H1 (cell line): Measurements from ENCODE around the gene IFNG. TPM values are rescaled to one million over a fixed set of nuclear protein-coding genes. Genes with fewer than 3 reads are reported as not detected.

Experiments used
- CTCF ChIA-PET: fragments of 300-600 bp; sonication (Branson Sonifier 250); formaldehyde crosslinking; loops from one replicate; lab custom pipeline; 2021; ENCODE audit not compliant: partially characterized antibody; lab: Charles Lee
- POLR2A ChIA-PET: fragments of 300-600 bp; sonication (Branson Sonifier 250); formaldehyde crosslinking; loops from one replicate; lab custom pipeline; 2021; ENCODE audit warnings: inconsistent platforms; ENCODE audit not compliant: partially characterized antibody; lab: Charles Lee
- DNase-seq, 2 experiments: peaks; one replicate each; pipeline versions ENCODE4 v3.0.0 to v3.0.0-alpha.2; 2010 to 2022; ENCODE audit warnings: low spot score in 2 of 2, low read depth in 1 of 2, mixed read lengths in 1 of 2
- FAIRE-seq: peaks from 2 replicates; lab custom pipeline; 2011; peaks lifted over from hg19 to GRCh38; lab: Jason Lieb, UNC
- H2AFZ ChIP-seq: 2 replicates; pipeline ENCODE4 v1.8.1; 2012; ENCODE audit warnings: low read length, inconsistent platforms
- H2AK5ac ChIP-seq: 2 replicates; pipeline ENCODE4 v1.6.1; 2013; ENCODE audit warnings: low read depth, low read length
- H2BK120ac ChIP-seq: replicated peaks from 2 replicates; pipeline ENCODE3; 2013; ENCODE audit warnings: low read depth, low read length, inconsistent platforms
- H2BK12ac ChIP-seq: 2 replicates; pipeline ENCODE4 v1.6.1; 2013; ENCODE audit warnings: low read depth, low read length
- H2BK15ac ChIP-seq: 2 replicates; pipeline ENCODE4 v1.6.1; 2013; ENCODE audit warnings: low read length
- H2BK20ac ChIP-seq: 2 replicates; pipeline ENCODE4 v1.6.1; 2013; ENCODE audit warnings: low read length
- H2BK5ac ChIP-seq: 2 replicates; pipeline ENCODE4 v1.6.1; 2013; ENCODE audit warnings: low read depth, low read length
- H3K14ac ChIP-seq: 2 replicates; pipeline ENCODE4 v1.6.1; 2013; ENCODE audit warnings: inconsistent platforms; ENCODE audit not compliant: insufficient read length
- H3K18ac ChIP-seq: 2 replicates; pipeline ENCODE4 v1.6.1; 2013; ENCODE audit warnings: low read length; ENCODE audit errors: extremely low read depth
- H3K23ac ChIP-seq: 2 replicates; pipeline ENCODE4 v1.6.1; 2013; ENCODE audit warnings: inconsistent platforms; ENCODE audit not compliant: insufficient read length
- H3K23me2 ChIP-seq: 2 replicates; pipeline ENCODE4 v1.6.1; 2013; ENCODE audit warnings: low read depth, low read length
- H3K27ac ChIP-seq: 2 replicates; pipeline ENCODE4 v1.6.1; 2011; ENCODE audit warnings: low read depth, low read length, inconsistent platforms
- H3K27me3 ChIP-seq, 4 experiments: replicated peaks in 1 of 4; 1 replicate in 1 of 4; 2 replicates in 3 of 4; pipeline versions ENCODE4 v1.6.1 to v1.8.1; 2011 to 2013; ENCODE audit warnings: low read length in 3 of 4, mild to moderate bottlenecking in 3 of 4, inconsistent platforms in 2 of 4, mixed read lengths in 2 of 4, moderate library complexity in 1 of 4; ENCODE audit not compliant: control insufficient read depth in 3 of 4, insufficient read depth in 3 of 4; ENCODE audit errors: extremely low read depth in 1 of 4
- H3K36me3 ChIP-seq, 4 experiments: 2 replicates each; pipeline versions ENCODE4 v1.6.1 to v1.8.1; 2011 to 2013; ENCODE audit warnings: mild to moderate bottlenecking in 4 of 4, low read length in 3 of 4, moderate library complexity in 2 of 4, control low read depth in 1 of 4, inconsistent platforms in 1 of 4; ENCODE audit not compliant: insufficient read depth in 4 of 4, control insufficient read depth in 2 of 4
- H3K4ac ChIP-seq: replicated peaks from 2 replicates; pipeline ENCODE3; 2013; ENCODE audit warnings: low read length, low read depth, mixed read lengths, inconsistent platforms; ENCODE audit not compliant: insufficient read length
- H3K4me1 ChIP-seq, 4 experiments: replicated peaks in 1 of 4; 1 replicate in 1 of 4; 2 replicates in 3 of 4; pipeline versions ENCODE4 v1.6.1 to v1.8.1; 2011 to 2013; ENCODE audit warnings: low read length in 3 of 4, inconsistent platforms in 2 of 4, mixed read lengths in 1 of 4; ENCODE audit not compliant: insufficient read depth in 4 of 4, control insufficient read depth in 3 of 4
- H3K4me2 ChIP-seq, 2 experiments: 2 replicates each; pipeline versions ENCODE4 v1.6.1 to v1.8.1; 2011 to 2013; ENCODE audit warnings: low read depth in 2 of 2, low read length in 2 of 2, control low read depth in 1 of 2, inconsistent platforms in 1 of 2, mild to moderate bottlenecking in 1 of 2; ENCODE audit not compliant: insufficient read depth in 1 of 2
- H3K4me3 ChIP-seq, 4 experiments: fragments of 200-600, 300-600 bp in 1 of 4; sonication (generic), shearing (Covaris generic), sonication (Bioruptor Twin) in 1 of 4; 2 replicates each; pipeline versions ENCODE4 v1.5.1 to v1.8.1; 2011 to 2016; ENCODE audit warnings: low read length in 4 of 4, low read depth in 3 of 4, control low read depth in 2 of 4, inconsistent platforms in 2 of 4, mild to moderate bottlenecking in 2 of 4, mixed read lengths in 1 of 4, moderate library complexity in 1 of 4; ENCODE audit not compliant: insufficient read depth in 2 of 4; ENCODE audit errors: extremely low read depth in 1 of 4
- H3K56ac ChIP-seq: replicated peaks from 2 replicates; pipeline ENCODE3; 2013; ENCODE audit warnings: low read depth, mild to moderate bottlenecking, mixed read lengths, low read length, inconsistent platforms; ENCODE audit not compliant: insufficient read length
- H3K79me1 ChIP-seq: 2 replicates; pipeline ENCODE4 v1.6.1; 2013; ENCODE audit warnings: low read depth, low read length, control low read depth
- H3K79me2 ChIP-seq, 2 experiments: 2 replicates each; pipeline versions ENCODE4 v1.6.1 to v1.8.1; 2012 to 2013; ENCODE audit warnings: low read length in 2 of 2, mild to moderate bottlenecking in 2 of 2, inconsistent platforms in 1 of 2; ENCODE audit not compliant: insufficient read depth in 2 of 2, control insufficient read depth in 1 of 2
- H3K9ac ChIP-seq, 4 experiments: replicated peaks in 1 of 4; 1 replicate in 1 of 4; 2 replicates in 3 of 4; pipeline versions ENCODE4 v1.6.1 to v1.8.1; 2011 to 2013; ENCODE audit warnings: low read depth in 3 of 4, low read length in 3 of 4, control low read depth in 2 of 4, mild to moderate bottlenecking in 2 of 4, moderate library complexity in 2 of 4, inconsistent platforms in 1 of 4; ENCODE audit errors: extremely low read depth in 1 of 4
- H3K9me3 ChIP-seq, 2 experiments: 2 replicates each; pipeline versions ENCODE4 v1.6.1 to v1.8.1; 2012 to 2013; ENCODE audit warnings: mild to moderate bottlenecking in 2 of 2, moderate library complexity in 2 of 2, control low read depth in 1 of 2, inconsistent platforms in 1 of 2, low read depth in 1 of 2, low read length in 1 of 2, mixed read lengths in 1 of 2; ENCODE audit not compliant: insufficient read depth in 2 of 2
- H4K20me1 ChIP-seq, 2 experiments: replicated peaks in 1 of 2; 2 replicates each; pipeline versions ENCODE3 to v1.8.1; 2011 to 2013; ENCODE audit warnings: inconsistent platforms in 2 of 2, low read length in 2 of 2, mild to moderate bottlenecking in 1 of 2; ENCODE audit not compliant: insufficient read depth in 2 of 2, control insufficient read depth in 1 of 2
- H4K5ac ChIP-seq: 2 replicates; pipeline ENCODE4 v1.6.1; 2013; ENCODE audit warnings: low read length, low read depth, mixed read lengths, inconsistent platforms; ENCODE audit not compliant: insufficient read length
- H4K8ac ChIP-seq: 2 replicates; pipeline ENCODE4 v1.8.0; 2013; ENCODE audit warnings: mild to moderate bottlenecking, moderate library complexity, low read length, inconsistent platforms; ENCODE audit not compliant: insufficient read depth; ENCODE audit errors: extremely low read depth
- H4K91ac ChIP-seq: replicated peaks from 2 replicates; pipeline ENCODE3; 2013; ENCODE audit warnings: low read length, mixed read lengths, inconsistent platforms; ENCODE audit not compliant: insufficient read length
- CHD1 ChIP-seq: IDR thresholded peaks from 2 replicates; pipeline ENCODE4 v1.6.1; 2012; ENCODE audit warnings: low read depth, low read length, improper control_type of control experiment
- HDAC6 ChIP-seq: IDR thresholded peaks from one replicate; pipeline ENCODE4 v1.7.1; 2012; ENCODE audit warnings: low read depth, mild to moderate bottlenecking, inconsistent platforms, low read length, moderate library complexity
- POLR2AphosphoS5 ChIP-seq: IDR thresholded peaks from 2 replicates; pipeline ENCODE4 v1.6.1; 2011; ENCODE audit warnings: low read depth, low read length
- polyA plus RNA-seq, 7 experiments: library from polyadenylated mRNA; depleted of rRNA in 3 of 7; stranded (reverse) in 5 of 7; unstranded in 2 of 7; fragments of >200 nt in 5 of 7; fragments of 200-250 nt in 2 of 7; gene quantifications; 1 replicate in 5 of 7; 2 replicates in 1 of 7; 4 replicates in 1 of 7; pipeline versions ENCODE4 v1.2.1 to v1.2.3, GENCODE V29; 2011 to 2013; ENCODE audit warnings: missing spikeins in 2 of 7, mixed read lengths in 2 of 7
- total RNA-seq: library from RNA; stranded (reverse); fragmentation: NEBNext Ultra II Directional; extraction: Animal tissue kit (Norgen Biotek cat#: 25700); gene quantifications from 2 replicates; pipeline ENCODE4 v1.2.1, GENCODE V29; 2021

Gene IFNG
- total and polyA plus RNA-seq, 2 of the 8 experiments (the other 6 are each of a cell fraction or from before 2014, with no cell fraction given), result not detected

- H4K8ac ChIP-seq, result no peak overlapping the region
- no peaks in the 10 kb centered on the region for H3K4me1 ChIP-seq
- H3K9ac ChIP-seq, result no peak overlapping the region
- H3K56ac ChIP-seq, result no peak overlapping the region
- H3K4ac ChIP-seq, result no peak overlapping the region
- H2BK5ac ChIP-seq, result no peak overlapping the region
- POLR2A ChIA-PET, result no interaction called here
- H3K9me3 ChIP-seq, result no peaks in the 10 kb centered on the region
- FAIRE-seq, result no peak
- H4K20me1 ChIP-seq, result no peaks in the 10 kb centered on the region
- no peak overlapping the region for H2AK5ac ChIP-seq
- H3K23ac ChIP-seq, result no peak overlapping the region
- H2BK12ac ChIP-seq, result no peak overlapping the region
- H3K14ac ChIP-seq, result no peak overlapping the region
- no peak for DNase-seq
- H2BK15ac ChIP-seq, result no peak overlapping the region
- TF ChIP-seq HDAC6 (no peak), POLR2AphosphoS5 (no peak), CHD1 (no peak)
- TF ChIP-seq, all 59 proteins: peak for 0
- CTCF ChIA-PET, result interaction anchor here (2.9 kb wide), 1 partner anchor 20 kb away, joined by 21 read pairs; the partner anchor contains the start of gene IFNG
- Histone ChIP-seq H3K79me2 (no peaks in the 10 kb centered on the region), H3K36me3 (no peaks in the 10 kb centered on the region), H2AFZ (no peak overlapping the region), H3K79me1 (no peaks in the 10 kb centered on the region), H3K27ac (no peak overlapping the region), H4K91ac (no peak overlapping the region), H3K23me2 (no peaks in the 10 kb centered on the region), H3K18ac (no peak overlapping the region), H2BK120ac (no peak overlapping the region), H2BK20ac (no peak overlapping the region), H3K4me2 (no peak overlapping the region), H3K4me3 (no peak overlapping the region), H4K5ac (no peak overlapping the region), H3K27me3 (no peaks in the 10 kb centered on the region)
Measured at GRCh38 chr12:68178184-68178583, 18.6 kb upstream of the IFNG start.
